OCI-LY3 (cell line): ENCODE results near the gene PYGO1.

Experiments
- CTCF ChIP-seq: fragments of 200-600, 300-600 bp; sonication (generic); IDR thresholded peaks from 2 replicates; pipeline ENCODE4 v1.5.1; 2014; ENCODE audit warnings: antibody characterized with exemption, low read length, low read depth
- EZH2phosphoT487 ChIP-seq: fragments of 200-600 bp; shearing (Covaris generic); IDR thresholded peaks from 2 replicates; pipeline ENCODE4 v1.6.1; 2018; ENCODE audit warnings: antibody characterized with exemption, mixed run types, low read depth

GRCh38 chr15:55574096-55574495 lies 14.0 kb downstream of the PYGO1 start:
- TF ChIP-seq CTCF (no peak), EZH2phosphoT487 (no peak)
